HEK293T (cell line): ENCODE data around the gene IFT20.

Source experiments
- ARNT ChIP-seq: fragments of 450-650 bp; IDR thresholded peaks from 2 replicates; pipeline ENCODE4 v1.6.1; 2017; ENCODE audit warnings: mild to moderate bottlenecking
- BHLHE40 ChIP-seq: fragments of 450-650 bp; IDR thresholded peaks from 2 replicates; pipeline ENCODE4 v1.6.1; 2016; ENCODE audit warnings: mild to moderate bottlenecking, moderate library complexity, borderline replicate concordance
- ELF4 ChIP-seq: fragments of 450-650 bp; IDR thresholded peaks from 2 replicates; pipeline ENCODE4 v1.6.1; 2017; ENCODE audit warnings: antibody characterized with exemption
- FOXA1 ChIP-seq: fragments of 450-650 bp; IDR thresholded peaks from 2 replicates; pipeline ENCODE4 v1.6.1; 2016; ENCODE audit warnings: mild to moderate bottlenecking
- FOXK2 ChIP-seq: fragments of 450-650 bp; IDR thresholded peaks from 2 replicates; pipeline ENCODE4 v1.6.1; 2016; ENCODE audit warnings: mild to moderate bottlenecking
- FOXM1 ChIP-seq: fragments of 450-650 bp; IDR thresholded peaks from 2 replicates; pipeline ENCODE4 v1.6.1; 2017; ENCODE audit warnings: mild to moderate bottlenecking, borderline replicate concordance
- HDGF ChIP-seq: fragments of 450-650 bp; IDR thresholded peaks from 2 replicates; pipeline ENCODE4 v1.6.1; 2017; ENCODE audit warnings: antibody characterized with exemption, borderline replicate concordance
- LEF1 ChIP-seq: fragments of 450-650 bp; IDR thresholded peaks from 2 replicates; pipeline ENCODE4 v1.6.1; 2017; ENCODE audit warnings: mild to moderate bottlenecking, borderline replicate concordance
- NFRKB ChIP-seq: fragments of 450-650 bp; IDR thresholded peaks from 2 replicates; pipeline ENCODE4 v1.6.1; 2016; ENCODE audit warnings: mild to moderate bottlenecking, moderate library complexity
- PKNOX1 ChIP-seq: fragments of 450-650 bp; IDR thresholded peaks from 2 replicates; pipeline ENCODE4 v1.6.1; 2016
- SP1 ChIP-seq: fragments of 450-650 bp; IDR thresholded peaks from 2 replicates; pipeline ENCODE4 v1.6.1; 2017
- SUZ12 ChIP-seq: fragments of 450-650 bp; IDR thresholded peaks from 2 replicates; pipeline ENCODE4 v1.6.1; 2016; ENCODE audit warnings: mild to moderate bottlenecking
- TARDBP ChIP-seq: fragments of 450-650 bp; IDR thresholded peaks from 2 replicates; pipeline ENCODE4 v1.6.1; 2016
- ZNF384 ChIP-seq: fragments of 450-650 bp; IDR thresholded peaks from 2 replicates; pipeline ENCODE4 v1.6.1; 2016

- TF ChIP-seq HDGF, result no peak
- no peak for TF ChIP-seq FOXM1
- TF ChIP-seq NFRKB, result no peak
- TF ChIP-seq BHLHE40, result no peak
- no peak for TF ChIP-seq ELF4
- no peak for TF ChIP-seq SP1
- TF ChIP-seq ARNT, result no peak
- no peak for TF ChIP-seq LEF1
- TF ChIP-seq SUZ12, result no peak
- TF ChIP-seq TARDBP, result no peak
- TF ChIP-seq FOXK2, result no peak
- no peak for TF ChIP-seq ZNF384
- TF ChIP-seq FOXA1, result no peak
- no peak for TF ChIP-seq PKNOX1
Observed at GRCh38 chr17:28350271-28350670, 15.0 kb upstream of the IFT20 start.
